PFSK-1 (cell line): ENCODE measurements around the gene LIPM.

ENCODE experiments used
- FOXP2 ChIP-seq: optimal IDR thresholded peaks from 2 replicates; pipeline ENCODE3; 2011; ENCODE audit warnings: borderline replicate concordance, control low read depth, inconsistent platforms; ENCODE audit not compliant: insufficient read depth; ENCODE audit errors: extremely low read length, extremely low read depth
- POLR2AphosphoS5 ChIP-seq: IDR thresholded peaks from 2 replicates; pipeline ENCODE4 v1.6.1; 2012; ENCODE audit warnings: low read depth, mild to moderate bottlenecking, control low read depth, low read length, moderate library complexity
- REST ChIP-seq, 2 experiments: IDR thresholded peaks; 2 replicates each; pipeline versions ENCODE4 v1.6.1 to v1.8.0; 2011 to 2012; ENCODE audit warnings: low read depth in 2 of 2, low read length in 2 of 2, control low read depth in 1 of 2, inconsistent platforms in 1 of 2, mild to moderate bottlenecking in 1 of 2, moderate library complexity in 1 of 2; ENCODE audit not compliant: insufficient read depth in 1 of 2
- SIN3A ChIP-seq: IDR thresholded peaks from 2 replicates; pipeline ENCODE4 v1.6.1; 2012; ENCODE audit warnings: mild to moderate bottlenecking, low read length, moderate library complexity, borderline replicate concordance; ENCODE audit not compliant: insufficient read depth
- TAF1 ChIP-seq: IDR thresholded peaks from 2 replicates; pipeline ENCODE4 v1.6.1; 2012; ENCODE audit warnings: low read length, control low read depth, borderline replicate concordance; ENCODE audit not compliant: insufficient read depth

LIPM gene

DNA sequence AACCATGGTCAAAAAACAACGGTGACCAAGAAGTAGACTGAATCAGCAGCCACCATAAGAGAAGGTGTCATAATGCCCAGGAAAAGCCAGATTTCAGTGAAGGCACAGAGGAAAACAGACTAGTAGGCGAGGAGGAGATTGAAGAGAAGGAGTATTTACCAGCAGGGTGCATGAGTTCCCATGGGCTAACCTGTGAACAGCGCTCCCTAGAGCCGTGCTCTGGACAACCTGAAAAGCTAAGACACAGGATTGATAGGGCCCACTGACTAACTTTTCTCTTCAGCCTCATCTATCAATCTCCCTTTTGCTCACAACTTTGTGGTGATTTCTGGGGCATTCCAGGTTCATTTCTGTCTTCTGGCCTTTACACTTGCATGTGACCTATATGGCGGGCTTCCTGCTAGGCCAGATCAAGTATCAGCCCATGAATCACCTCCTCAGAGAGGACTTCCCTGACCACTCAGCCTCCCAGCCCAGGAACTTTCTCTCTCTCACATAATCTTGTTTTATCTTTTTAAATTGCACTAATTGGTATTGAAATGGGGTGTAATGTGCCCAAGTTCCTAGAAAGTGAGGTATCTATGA, 36.3 kb downstream of the LIPM start:
- TF ChIP-seq SIN3A: no peak
- no peak for TF ChIP-seq FOXP2
- TF ChIP-seq REST (IDR thresholded peaks at IDR 0.05; ENCODE audit: insufficient read depth in 1 of 2, low read depth in 2 of 2, low read length in 2 of 2): no peak
- TF ChIP-seq POLR2AphosphoS5: no peak
- no peak for TF ChIP-seq TAF1

GRCh38 chr10:88840104-88840503, 37.6 kb downstream of the LIPM start:
- TF ChIP-seq TAF1: no peak
- no peak for TF ChIP-seq REST (IDR thresholded peaks at IDR 0.05; ENCODE audit: insufficient read depth in 1 of 2, low read depth in 2 of 2, low read length in 2 of 2)
- no peak for TF ChIP-seq POLR2AphosphoS5

DNA sequence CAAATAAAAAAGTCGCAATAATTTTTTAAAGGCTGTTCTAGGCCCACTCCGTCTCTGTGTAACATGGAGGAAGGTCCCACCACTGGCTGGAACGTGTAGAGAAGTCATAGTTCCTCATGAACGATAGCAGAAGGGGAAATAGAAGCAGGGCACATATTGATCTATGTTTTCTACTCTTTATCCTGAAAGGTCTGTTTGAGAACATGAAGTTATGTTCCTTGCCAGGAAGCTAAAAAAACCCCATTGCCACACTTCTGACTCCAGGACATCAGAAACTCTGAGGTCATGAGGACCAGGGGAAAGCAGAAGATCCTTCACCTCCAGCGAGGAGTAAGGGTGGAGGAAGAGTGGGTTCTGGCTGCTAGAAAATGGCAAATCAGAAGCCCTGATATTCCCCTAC, 38.4 kb downstream of the LIPM start:
- no peak for TF ChIP-seq SIN3A
- TF ChIP-seq POLR2AphosphoS5: no peak
- no peak for TF ChIP-seq REST (IDR thresholded peaks at IDR 0.05; ENCODE audit: insufficient read depth in 1 of 2, low read depth in 2 of 2, low read length in 2 of 2)
- TF ChIP-seq FOXP2: no peak
- no peak for TF ChIP-seq TAF1

DNA sequence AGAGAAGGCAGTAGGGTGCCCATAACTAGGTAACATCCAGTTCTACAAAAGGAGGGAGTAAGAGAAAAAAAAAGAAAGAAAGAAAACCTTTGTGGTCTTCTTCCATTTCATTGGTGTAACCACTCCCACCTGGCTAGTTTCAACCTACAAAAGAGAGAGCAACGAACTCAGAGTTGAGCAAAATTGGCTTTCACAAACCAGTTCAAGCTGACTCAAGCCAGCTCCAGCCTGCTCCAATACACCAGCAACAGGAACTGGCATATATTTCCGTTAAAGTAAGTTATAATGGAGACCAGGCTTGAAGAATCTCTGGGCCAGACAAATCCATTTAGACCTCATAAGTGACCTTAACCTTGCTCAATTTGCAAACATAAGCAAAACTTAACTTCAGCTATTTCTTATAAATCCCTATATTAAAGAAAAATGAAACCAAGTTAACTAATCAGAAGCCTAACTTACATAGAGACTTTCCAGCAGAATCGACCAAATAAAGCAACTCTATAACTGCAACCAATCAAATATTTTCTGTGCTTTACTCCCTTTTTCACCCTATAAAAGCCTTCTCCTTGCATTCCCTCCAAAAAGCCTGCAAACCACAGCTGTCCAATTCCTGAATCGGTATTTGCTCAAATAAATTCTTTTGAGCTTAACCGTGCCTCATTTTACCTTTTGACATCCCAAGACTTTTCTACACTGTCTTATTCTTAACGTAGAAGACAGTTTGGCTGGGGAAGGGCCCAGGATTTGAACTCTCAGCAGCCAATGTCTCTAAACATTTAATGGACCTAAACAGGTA, 39.0 kb downstream of the LIPM start:
- no peak for TF ChIP-seq FOXP2
- TF ChIP-seq SIN3A: no peak
- no peak for TF ChIP-seq POLR2AphosphoS5
- no peak for TF ChIP-seq REST (IDR thresholded peaks at IDR 0.05; ENCODE audit: insufficient read depth in 1 of 2, low read depth in 2 of 2, low read length in 2 of 2)
- no peak for TF ChIP-seq TAF1

DNA sequence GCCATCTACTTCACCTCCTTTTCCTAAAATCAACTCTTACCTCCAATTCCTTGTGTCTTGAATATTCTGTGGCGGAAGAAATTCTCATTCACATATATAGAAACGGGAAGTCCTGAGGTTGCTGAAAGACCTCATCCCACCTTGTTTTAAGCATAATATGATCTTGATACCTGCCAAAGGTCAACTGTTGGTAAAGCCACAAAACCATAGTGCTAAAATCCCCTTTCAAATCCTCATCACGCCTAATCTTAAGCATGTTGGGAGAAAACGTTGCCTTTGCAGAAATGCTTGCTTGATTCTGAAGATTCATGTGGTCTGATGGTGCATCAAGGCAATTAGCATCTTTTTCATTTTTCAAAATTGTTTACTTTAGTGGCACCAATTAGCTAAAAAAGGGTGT, 40.6 kb downstream of the LIPM start:
- TF ChIP-seq TAF1: no peak
- no peak for TF ChIP-seq FOXP2
- TF ChIP-seq POLR2AphosphoS5: no peak
- TF ChIP-seq REST (IDR thresholded peaks at IDR 0.05; ENCODE audit: insufficient read depth in 1 of 2, low read depth in 2 of 2, low read length in 2 of 2): no peak
- no peak for TF ChIP-seq SIN3A
